HG03060 (cell line): ENCODE data around the gene ZNF19.

ENCODE experiments used
- ATAC-seq: cut with Tn5 transposase; IDR thresholded peaks from one replicate; pipeline ENCODE4 v1.9.1; 2021; ENCODE audit warnings: low read depth, moderate number of reproducible peaks; ENCODE audit not compliant: unreplicated experiment

The ZNF19 gene

DNA sequence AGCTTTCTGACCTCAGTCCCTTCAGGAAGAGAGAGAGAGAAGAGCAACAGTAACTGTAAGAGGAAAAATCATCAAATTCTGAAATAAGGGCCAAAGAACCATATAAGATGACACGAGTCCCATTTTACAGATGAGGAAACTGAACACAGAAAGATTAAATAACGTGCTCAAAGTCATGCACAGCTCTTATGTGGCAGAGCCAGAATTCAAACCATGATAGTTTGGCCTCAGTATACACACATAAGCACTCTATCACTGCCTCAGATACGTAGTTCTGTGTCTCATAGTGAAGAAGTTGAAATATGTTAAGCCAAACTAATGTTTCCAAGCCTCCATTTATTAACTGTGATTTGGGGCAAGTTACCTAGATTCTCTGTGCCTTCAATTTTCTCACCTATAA, 1.9 kb upstream of the ZNF19 start:
- no peak for ATAC-seq

GRCh38 chr16:71490361-71490760, 1.2 kb upstream of the ZNF19 start:
- no peak for ATAC-seq

- ATAC-seq = peak; percentile 76
These were observed 4.9 kb downstream of the ZNF19 start for GRCh38 chr16:71484006-71484893.

GRCh38 chr16:71482569-71482968, 6.6 kb downstream of the ZNF19 start:
- no peak for ATAC-seq

DNA sequence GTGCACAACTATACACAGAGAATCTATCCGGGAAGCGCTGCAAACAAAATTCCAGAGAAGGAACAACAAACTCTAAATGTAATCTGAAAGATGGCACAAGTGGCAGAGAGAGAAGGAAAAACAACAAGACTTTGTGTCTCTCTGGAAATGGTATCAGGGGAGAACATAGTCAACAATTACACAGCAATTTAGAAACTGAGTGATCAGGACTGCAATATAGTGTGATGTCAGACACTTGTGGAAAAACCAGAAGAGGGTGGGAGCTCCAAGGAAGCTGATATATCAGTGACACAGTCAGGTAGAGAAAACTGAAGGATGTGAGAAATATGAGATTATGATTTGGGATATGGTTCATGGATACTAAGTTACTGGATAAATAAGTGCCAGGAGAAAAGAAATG, 8.2 kb downstream of the ZNF19 start:
- no peak for ATAC-seq

DNA sequence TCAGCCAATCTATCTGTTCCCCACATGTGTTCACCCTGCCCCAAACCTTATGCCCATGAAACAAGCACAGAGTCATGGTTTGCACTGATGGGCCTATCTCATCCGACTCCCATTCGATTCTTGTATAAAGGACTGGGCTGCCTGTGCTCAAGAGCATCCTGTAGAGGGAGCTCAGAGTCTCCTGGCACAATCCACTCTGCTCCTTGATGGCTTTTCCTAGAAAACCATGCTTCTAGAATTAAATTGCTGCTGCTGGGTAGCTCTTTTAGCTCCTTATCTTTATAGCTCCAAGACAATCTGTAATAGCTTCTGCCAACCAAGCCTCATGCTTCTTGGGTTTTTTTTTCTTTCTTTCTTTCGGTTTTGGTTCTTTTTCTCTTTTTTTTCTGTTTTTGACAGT, 9.7 kb downstream of the ZNF19 start:
- ATAC-seq = no peak

DNA sequence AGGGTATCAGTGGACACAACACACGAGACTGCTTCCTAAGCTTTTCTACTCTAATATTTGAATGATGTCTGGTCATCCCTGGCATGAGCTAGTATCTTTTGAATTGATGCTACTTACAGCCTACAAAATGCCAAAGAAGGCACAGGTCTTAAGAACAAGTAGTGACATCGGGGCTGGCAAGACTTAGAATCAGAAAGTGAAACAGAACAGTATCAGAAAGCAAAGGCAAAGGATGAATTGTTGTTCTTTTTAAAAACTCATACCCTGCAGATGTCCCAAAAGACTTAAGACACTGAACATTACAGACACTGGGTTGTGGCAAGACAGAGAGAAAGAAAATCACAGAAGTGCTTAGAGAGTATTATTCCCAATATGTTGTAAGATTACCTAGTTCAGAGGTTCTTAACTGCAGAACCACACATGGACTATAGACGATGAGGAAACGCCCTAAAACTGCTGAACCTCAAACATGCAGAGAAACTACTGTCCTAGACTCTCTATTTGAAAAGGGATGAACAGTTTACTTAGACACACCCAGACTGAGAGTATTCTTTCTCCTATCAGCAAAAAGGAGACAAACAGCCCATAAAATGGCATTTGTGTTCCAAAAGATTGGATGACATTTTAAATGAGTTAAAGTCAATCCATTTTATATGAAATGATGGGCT, 12.5 kb downstream of the ZNF19 start:
- no peak for ATAC-seq

- ATAC-seq = no peak
These were observed 14.3 kb downstream of the ZNF19 start for GRCh38 chr16:71474864-71475263.

- ATAC-seq = no peak
These were observed 15.2 kb downstream of the ZNF19 start for GRCh38 chr16:71473891-71474290.

DNA sequence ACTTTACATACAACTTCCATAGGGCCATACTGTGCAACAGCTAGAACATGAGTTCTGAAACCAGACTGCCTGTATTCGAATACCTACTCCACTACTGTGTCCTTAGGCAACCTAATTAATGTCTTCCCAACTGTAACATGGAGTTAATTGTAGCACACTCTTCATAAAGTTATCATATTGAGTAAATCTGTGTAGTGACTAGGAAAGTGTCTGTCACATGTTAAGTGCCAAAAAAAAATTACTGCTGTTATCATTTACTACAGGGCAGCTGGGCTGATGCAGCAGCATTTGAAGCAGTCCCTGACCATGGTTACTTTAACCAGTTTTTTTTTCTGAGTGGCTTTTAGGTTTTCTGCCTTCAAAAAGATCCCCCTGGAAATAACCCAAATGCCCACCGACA, 16.2 kb downstream of the ZNF19 start:
- ATAC-seq = no peak

DNA sequence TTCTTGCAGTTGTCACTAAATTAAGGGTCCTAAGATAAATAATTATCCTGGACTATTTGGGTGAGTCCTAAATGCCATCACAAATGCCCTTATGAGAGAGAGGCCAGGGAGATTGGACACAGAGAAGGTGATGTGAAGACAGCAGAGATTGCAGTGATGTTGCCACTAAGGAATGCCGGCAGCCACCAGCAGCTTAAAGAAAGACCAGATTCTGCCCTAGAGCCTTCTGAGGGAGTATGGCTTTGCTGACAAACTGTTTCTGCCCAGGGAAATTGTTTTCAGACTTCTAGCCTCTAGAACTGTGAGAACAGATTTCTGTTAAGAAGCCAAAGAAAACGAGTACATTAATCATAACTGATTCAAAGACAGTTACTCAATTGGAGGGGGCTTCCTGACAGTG, 17.1 kb downstream of the ZNF19 start:
- ATAC-seq = no peak

DNA sequence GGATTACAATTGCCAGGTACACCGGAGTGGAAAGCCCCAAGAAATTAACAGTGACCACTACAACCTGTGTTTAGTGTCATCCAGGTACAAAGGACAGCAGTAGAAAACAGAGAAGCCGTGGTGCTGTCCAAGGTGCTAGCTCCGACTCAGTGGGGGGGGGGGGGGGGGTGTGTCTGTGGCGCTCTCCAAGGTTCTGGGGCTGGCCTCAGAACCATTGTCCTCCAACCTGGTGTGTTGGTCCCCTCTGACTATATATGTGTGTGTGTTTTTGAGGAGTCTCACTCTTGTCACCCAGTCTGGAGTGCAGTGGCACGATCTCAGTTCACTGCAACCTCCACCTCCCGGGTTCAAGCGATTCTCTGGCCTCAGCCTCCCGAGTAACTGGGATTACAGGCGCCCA, 21.3 kb downstream of the ZNF19 start:
- ATAC-seq = no peak

GRCh38 chr16:71464231-71464630, 24.9 kb downstream of the ZNF19 start:
- no peak for ATAC-seq

DNA sequence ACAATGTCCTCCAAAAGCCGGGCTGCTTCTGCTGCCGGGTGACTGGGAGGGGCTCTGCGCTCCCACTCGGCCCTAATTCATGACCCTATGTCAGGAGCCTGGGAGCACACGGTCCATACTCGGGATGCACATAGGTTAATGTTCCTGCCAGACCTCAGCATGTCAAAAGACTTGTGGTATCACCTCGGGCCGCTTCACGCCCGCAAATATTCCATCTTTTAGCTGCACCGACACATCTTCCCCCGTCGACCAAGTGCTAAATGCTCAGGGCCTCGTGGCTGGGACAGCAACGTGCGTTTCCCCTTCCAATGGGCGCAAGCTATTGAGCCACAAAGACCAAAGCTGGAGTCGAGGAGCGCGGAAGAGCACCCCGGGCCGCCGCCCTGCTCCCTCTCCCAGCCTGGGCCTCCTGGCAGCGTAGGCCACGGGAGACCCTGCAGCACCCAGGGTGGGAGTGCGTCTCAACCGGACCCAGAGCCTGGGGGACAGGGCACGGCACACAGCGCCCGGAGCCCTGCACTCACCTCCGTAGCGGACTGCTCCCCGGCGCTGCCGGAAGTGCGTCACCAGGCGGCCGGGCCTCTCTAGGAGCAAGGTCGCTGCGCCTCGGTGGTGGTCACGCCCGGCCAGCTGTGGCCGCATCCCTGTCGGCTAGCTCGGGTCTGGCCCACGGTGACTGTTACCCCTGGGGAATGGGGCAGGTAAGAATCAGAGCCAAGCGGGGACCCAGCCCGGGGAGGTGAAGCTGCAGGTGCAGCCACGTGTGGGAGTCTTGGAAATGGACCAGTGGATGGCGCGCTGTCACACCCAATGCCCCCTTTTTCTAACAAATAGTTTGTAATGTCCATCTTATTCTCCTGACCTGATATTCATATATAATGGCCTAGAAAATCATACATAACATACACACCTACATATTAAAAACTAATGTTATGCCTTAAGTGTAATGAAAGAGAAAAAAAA, 27.2 kb downstream of the ZNF19 start, which contains the start of gene ZNF23:
ZNF23 (minus strand) TSS at position 562 of the 963 bp plus-strand sequence. CDS start 5,451 bp downstream, outside the sequence.
- peak; percentile 69 for ATAC-seq

- ATAC-seq = no peak
These were observed 28.2 kb downstream of the ZNF19 start for GRCh38 chr16:71460941-71461340.

DNA sequence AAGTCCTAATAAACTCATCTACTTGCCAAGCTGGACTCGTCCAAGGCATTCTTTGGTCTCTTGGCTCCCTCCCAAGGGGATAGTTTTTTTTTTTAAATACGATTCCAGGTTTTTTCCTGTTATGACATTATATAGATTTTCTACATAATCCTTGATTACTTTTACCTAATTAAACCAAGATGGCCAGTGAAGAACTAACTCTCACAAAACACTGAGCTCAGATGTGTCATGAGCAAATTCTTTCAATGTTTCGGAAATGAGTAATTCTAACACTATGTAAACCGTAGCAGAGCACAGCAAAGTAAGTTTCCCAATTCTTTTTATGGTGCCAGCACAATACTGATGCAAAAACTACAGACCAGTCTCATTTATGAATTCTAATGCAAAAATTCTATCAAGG, 28.9 kb downstream of the ZNF19 start:
- ATAC-seq = no peak

- no peak for ATAC-seq
These were observed 29.6 kb downstream of the ZNF19 start for GRCh38 chr16:71459510-71459909.

GRCh38 chr16:71456801-71457200, 32.3 kb downstream of the ZNF19 start:
- ATAC-seq = no peak

DNA sequence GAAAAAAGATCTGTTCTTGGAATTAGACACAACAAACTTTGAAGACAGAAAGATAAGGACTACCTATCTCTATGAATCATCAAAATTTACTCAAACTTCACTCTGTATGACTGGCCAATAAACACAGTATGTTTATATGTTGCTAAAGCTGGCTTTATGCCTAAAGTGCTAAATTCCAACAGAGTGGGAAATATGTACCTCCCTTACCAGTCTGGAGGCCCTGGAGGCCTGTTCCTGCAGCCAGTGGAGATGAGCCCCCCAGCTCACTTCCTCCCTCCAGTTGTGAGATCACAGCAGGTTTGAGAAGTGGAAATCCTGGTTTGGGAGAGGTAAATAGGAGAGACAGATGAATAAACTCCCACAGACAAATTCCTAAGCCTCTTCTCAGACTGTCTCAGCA, 36.1 kb downstream of the ZNF19 start:
- no peak for ATAC-seq

DNA sequence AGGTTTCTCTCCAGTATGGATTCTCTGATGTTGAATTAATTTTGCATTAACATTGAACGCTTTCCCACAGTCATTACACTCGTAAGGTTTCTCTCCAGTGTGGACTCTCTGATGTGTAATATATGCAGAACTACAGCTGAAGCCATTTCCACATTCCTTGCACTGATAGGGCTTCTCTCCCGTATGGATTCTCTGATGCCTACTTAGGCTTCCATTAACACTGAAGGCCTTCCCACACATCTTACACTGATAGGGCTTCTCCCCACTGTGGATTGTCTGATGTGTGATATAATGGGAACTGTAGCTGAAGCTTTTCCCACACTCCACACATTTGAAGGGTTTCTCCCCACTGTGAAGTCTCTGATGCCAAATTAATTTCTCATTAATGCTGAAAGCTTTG, 40.1 kb downstream of the ZNF19 start:
- no peak for ATAC-seq
